ENCODE measurements around the gene CHST9. TPM values are rescaled to one million over a fixed set of nuclear protein-coding genes. Genes with fewer than 3 reads are reported as not detected.

CHST9 gene
- total RNA-seq, 3 donors from 2014 or later: 0.05 to 0.82 (median 0.06) TPM

DNA sequence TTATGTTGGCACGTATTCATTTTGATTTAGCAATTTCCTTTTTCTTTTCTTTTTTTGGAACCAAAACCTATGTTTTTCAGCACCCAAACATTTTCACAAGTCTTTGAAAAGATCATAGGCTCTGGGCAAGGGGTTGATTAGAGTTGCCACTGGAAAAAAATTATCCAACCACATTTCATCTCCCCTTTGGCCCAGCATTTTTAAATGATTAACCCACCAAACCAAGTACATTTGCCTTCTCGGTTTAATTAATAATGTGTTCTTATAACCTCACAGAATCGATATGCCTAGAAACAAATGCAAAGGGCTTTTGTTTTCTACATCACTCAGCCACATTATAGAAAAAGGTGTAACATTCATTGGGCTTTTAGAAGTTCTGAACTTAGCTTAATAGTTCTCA lies 66.1 kb downstream of the CHST9 start:
- Histone ChIP-seq H3K36me3 (ENCODE audit: low read depth) (no peaks in the 10 kb centered on the region), H3K4me1 (ENCODE audit: low read depth) (no peaks in the 10 kb centered on the region), H3K9me3 (no peaks in the 10 kb centered on the region), H3K4me3 (no peak overlapping the region)
- intact Hi-C loops (cut with DNase I, micrococcal nuclease): no loop called here
- DNase-seq (no peak), ATAC-seq (no peak)
- TF ChIP-seq, protein P1, sequence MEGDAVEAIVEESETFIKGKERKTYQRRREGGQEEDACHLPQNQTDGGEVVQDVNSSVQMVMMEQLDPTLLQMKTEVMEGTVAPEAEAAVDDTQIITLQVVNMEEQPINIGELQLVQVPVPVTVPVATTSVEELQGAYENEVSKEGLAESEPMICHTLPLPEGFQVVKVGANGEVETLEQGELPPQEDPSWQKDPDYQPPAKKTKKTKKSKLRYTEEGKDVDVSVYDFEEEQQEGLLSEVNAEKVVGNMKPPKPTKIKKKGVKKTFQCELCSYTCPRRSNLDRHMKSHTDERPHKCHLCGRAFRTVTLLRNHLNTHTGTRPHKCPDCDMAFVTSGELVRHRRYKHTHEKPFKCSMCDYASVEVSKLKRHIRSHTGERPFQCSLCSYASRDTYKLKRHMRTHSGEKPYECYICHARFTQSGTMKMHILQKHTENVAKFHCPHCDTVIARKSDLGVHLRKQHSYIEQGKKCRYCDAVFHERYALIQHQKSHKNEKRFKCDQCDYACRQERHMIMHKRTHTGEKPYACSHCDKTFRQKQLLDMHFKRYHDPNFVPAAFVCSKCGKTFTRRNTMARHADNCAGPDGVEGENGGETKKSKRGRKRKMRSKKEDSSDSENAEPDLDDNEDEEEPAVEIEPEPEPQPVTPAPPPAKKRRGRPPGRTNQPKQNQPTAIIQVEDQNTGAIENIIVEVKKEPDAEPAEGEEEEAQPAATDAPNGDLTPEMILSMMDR (IDR thresholded peaks at IDR 0.05): no peak

DNA sequence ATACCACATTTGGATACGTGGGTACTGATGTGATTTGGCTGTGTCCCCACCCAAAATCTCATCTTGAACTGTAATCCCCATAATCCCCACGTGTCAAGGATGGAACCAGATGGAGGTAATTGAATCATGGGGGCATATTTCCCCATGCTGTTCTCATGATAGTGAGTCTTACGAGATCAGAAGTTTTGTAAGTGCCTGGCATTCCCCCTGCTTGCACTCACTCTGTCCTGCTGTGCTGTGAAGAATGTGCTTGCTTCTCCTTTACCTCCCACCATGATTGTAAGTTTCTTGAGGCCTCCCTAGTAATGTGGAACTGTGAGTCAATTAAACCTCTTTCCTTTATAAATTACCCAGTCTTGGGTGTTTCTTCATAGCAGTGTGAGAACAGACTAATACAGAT lies 70.3 kb downstream of the CHST9 start:
- no peak for DNase-seq
- ATAC-seq: no peak
- H3K9me3 ChIP-seq: no peaks in the 10 kb centered on the region
- H3K36me3 ChIP-seq (ENCODE audit: low read depth): no peaks in the 10 kb centered on the region
- TF ChIP-seq, protein P1 (IDR thresholded peaks at IDR 0.05): no peak
- no peak overlapping the region for H3K4me3 ChIP-seq
- H3K4me1 ChIP-seq (ENCODE audit: low read depth): no peaks in the 10 kb centered on the region
- intact Hi-C loops (cut with DNase I, micrococcal nuclease): no loop called here

DNA sequence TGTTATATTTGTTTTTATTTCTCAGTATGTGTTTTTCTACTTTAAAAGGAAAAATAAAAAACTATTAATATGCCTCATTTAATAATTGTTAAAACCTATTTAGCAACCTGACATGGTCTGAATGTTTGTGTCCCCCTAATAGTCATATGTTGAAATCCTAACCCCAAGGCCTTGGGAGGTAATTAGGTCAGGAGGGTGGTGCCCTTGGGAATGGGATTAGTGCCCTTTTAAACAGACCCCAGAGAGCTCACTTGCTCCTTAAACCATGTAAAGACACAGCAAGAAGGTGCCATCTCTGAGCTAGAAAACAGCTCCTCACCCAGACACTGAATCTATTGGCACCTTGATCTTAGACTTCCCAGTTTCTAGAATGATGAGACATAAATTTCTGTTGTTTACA lies 71.8 kb downstream of the CHST9 start:
- no peak for DNase-seq
- Histone ChIP-seq H3K4me3 (no peak overlapping the region), H3K4me1 (ENCODE audit: low read depth) (no peaks in the 10 kb centered on the region), H3K9me3 (no peaks in the 10 kb centered on the region), H3K36me3 (ENCODE audit: low read depth) (no peaks in the 10 kb centered on the region)
- TF ChIP-seq, protein P1 (IDR thresholded peaks at IDR 0.05): no peak
- intact Hi-C loops (cut with DNase I, micrococcal nuclease): no loop called here
- no peak for ATAC-seq

DNA sequence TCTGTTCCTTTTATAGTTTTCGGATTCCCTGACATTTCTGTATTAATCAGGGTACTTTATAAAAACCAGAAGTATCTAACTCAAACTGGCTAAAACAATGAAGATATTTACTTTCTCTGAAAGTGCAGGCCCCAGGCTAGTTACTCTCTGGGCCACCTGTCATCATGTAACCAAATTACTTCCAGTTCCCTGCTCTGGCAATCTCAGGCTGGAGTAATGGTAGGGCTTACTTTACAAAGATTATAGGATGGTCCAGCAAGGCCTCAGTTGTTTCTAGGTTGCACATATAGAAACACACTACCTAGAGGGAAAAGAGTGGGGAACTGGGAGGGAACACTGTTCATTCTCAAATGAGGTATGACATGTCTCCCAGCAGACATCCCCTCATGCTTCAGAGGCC lies 74.8 kb downstream of the CHST9 start:
- H3K4me3 ChIP-seq: no peak overlapping the region
- ATAC-seq: no peak
- intact Hi-C loops (cut with DNase I, micrococcal nuclease): no loop called here
- H3K9me3 ChIP-seq: no peaks in the 10 kb centered on the region
- TF ChIP-seq, protein P1 (IDR thresholded peaks at IDR 0.05): no peak
- no peaks in the 10 kb centered on the region for H3K36me3 ChIP-seq (ENCODE audit: low read depth)
- no peaks in the 10 kb centered on the region for H3K4me1 ChIP-seq (ENCODE audit: low read depth)
- no peak for DNase-seq

DNA sequence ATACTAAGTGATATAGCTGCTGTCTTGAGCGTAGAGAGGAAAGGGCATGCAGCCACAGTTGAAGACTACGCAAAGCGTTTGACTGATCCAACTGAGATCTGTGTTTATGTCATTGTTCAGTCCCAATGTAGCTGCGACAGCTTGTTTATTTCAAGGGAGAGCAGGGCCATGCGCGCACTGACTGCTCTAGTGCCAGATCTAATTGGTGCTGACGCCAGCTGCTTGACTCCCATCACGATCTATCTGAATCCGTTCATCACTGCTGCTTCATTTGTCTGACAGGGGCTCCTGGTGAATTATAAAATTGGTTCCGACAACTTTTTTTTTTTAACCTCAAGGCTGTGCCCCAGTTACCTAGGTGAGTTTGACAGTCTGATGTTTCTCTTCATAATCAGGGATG lies 75.7 kb downstream of the CHST9 start:
- intact Hi-C loops (cut with DNase I, micrococcal nuclease): no loop called here
- Histone ChIP-seq H3K36me3 (ENCODE audit: low read depth) (no peaks in the 10 kb centered on the region), H3K9me3 (no peaks in the 10 kb centered on the region), H3K4me1 (ENCODE audit: low read depth) (no peaks in the 10 kb centered on the region), H3K4me3 (no peak overlapping the region)
- DNase-seq: peak in 1 of 3 donors; percentile 2
- TF ChIP-seq, protein P1 (IDR thresholded peaks at IDR 0.05): no peak
- no peak for ATAC-seq

DNA sequence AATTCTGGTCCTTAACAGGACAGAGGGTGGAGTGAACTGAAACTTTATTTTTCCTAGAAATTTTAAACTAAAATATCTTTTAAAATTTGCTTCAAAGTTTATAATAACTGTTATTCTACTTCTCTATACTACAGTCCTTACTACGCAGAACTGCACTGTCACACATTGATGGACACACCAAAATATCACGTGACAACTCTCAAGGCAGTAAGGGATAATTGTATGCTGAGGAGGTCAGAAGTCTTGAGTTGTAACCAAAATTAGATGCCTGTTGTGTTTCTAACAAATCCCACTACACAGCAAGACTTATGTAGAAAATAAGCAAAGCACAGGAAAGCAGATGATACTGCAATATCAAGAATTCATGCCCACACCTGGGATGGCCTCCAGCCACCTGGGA lies 76.3 kb downstream of the CHST9 start:
- H3K9me3 ChIP-seq: no peaks in the 10 kb centered on the region
- ATAC-seq (no peak), DNase-seq (no peak)
- no peaks in the 10 kb centered on the region for H3K36me3 ChIP-seq (ENCODE audit: low read depth)
- no peaks in the 10 kb centered on the region for H3K4me1 ChIP-seq (ENCODE audit: low read depth)
- H3K4me3 ChIP-seq: no peak overlapping the region
- TF ChIP-seq, protein P1 (IDR thresholded peaks at IDR 0.05): no peak
- intact Hi-C loops (cut with DNase I, micrococcal nuclease): no loop called here

Data from mucosa of descending colon (tissue), 3 donors.